NK-92 treated with Interleukin-12 subunit alpha and Interleukin-12 subunit beta, amount 100 ng/mL, for 24 hours (cell line): Measurements from ENCODE around the gene XYLT2.
"Not testable (repeated sequence)": the region's sequence is repeated elsewhere in the genome, so short reads cannot be mapped to it uniquely, and the experiment has no call there.

Source experiments
- DNase-seq: peaks from one replicate; lab custom pipeline; 2025; lab: John Stamatoyannopoulos, UW

Gene XYLT2

DNA sequence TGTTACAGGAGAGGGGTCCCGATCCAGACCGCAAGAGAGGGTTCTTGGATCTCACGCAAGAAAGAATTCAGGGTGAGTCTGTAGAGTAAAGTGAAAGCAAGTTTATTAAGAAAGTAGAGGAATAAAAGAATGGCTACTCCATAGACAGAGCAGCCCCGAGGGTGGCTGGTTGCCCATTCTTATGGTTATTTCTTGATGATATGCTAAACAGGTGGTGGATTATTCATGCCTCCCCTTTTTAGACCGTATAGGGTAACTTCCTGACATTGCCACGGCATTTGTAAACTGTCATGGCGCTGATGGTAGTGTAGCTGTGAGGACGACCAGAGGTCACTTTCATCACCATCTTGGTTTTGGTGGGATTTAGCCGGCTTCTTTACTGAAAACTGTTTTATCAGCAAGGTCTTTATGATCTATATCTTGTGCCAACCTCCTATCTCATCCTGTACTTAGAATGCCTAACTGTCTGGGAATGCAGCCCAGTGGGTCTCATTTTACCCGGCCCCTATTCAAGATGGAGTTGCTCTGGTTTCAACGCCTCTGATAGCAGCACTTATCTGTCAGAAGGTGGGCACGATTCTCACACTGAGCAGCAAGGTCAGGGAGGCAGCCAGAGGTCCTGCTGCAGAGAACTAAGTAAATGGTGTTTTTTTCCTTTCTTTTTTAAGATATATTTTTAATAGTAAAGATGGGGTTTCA lies 26.5 kb upstream of the XYLT2 start:
- no peak for DNase-seq

DNA sequence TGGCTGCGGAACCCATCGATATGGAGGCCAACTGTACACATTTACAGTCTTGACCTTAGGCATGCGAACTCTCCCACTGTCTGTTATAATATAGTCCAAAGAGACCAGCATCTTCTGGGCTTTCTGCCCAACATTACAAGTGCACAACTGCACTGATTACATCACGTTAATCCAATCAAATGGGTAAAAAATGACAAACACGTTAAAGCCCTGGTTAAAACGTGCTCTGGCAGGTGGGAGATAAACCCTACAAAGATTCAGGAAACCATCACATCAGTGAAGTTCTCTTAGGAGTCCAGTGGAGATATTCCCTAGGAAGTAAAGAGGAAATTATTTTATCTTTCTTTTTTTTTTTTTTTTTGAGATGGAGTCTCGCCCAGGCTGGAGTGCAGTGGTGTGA lies 23.7 kb upstream of the XYLT2 start:
- DNase-seq = no peak

- DNase-seq = no peak
Observed at GRCh38 chr17:50323060-50323459, 22.9 kb upstream of the XYLT2 start.

DNA sequence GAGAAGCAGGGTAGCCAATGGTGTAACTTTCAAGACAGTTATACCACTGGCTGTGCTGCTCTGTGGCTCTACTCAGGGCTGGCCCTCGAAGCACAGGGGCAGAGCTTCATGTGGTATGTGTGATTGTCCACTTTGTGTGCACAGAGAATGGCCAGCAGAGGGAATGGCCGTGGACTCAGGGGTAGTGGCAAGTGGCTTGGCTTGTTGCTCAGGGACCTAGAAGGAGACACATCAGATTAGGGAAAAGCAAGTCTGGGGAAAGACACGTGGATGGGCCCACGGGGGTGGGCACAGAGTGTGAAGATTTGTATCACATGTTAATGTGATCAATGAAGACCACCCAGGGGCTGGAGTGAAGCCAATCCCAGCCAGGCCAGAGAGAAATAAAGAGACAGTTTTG lies 20.0 kb upstream of the XYLT2 start:
- no peak for DNase-seq

DNA sequence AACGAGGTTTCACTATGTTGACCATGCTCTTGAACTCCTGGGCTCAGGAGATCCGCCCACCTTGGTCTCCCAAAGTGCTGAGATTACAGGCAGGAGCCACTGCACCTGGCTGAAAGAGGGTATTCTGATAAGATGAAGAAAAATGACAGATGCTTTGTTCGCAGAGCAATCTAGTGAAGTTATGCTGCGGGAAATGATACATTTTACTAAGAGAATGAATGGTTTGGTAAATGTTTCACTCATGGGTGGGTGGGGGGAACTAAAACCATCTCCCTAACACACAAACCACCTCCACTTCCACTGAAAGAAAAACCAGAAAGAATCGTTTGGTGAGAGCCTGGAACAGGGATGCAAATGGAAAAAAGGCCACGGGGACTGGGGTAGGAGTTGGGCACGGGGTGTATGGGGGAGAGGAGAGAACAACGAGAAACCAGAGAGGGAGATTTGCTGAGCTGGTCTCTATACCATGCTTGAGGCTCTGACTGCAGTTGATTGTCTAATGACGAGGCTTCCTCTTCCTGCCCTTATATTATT lies 19.0 kb upstream of the XYLT2 start:
- DNase-seq = no peak

GRCh38 chr17:50328363-50329325 lies 17.3 kb upstream of the XYLT2 start:
- DNase-seq = no peak

- DNase-seq = no peak
Observed at GRCh38 chr17:50329716-50330115, 16.2 kb upstream of the XYLT2 start.

GRCh38 chr17:50330151-50330775 lies 15.7 kb upstream of the XYLT2 start:
- no peak for DNase-seq

DNA sequence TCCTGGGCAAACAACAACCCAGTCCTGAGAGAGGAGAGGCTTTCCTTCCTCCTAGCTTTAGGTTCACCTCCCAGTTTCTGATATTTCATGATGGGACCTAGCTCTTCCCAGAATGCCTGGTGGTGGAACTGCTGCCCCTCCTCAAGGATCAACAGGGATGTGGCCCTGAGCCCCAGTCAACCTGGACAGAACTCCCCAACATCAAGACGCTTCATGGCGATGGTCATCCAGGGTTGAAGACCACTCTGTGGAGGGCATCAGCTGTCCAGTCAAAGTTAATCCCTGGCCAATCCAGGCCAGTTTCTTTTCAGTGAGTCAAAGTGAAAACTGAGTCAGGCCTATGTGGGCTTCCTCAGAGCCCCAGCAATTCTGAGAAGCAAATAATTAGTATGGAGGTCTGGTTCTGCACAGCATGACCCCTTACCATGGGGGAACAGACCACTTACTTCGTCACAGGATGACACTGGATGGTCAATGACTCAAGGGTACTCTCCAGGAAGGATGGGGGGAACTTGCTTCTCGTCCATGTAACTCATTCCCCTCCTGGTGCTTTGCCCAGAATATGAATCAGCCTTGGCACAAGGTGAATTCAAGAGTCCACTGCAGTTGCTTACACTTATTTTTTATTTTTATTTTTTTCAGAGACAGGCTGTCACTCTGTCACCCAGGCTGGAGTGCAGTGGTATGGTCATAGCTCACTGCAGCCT lies 14.7 kb upstream of the XYLT2 start:
- DNase-seq = no peak

DNA sequence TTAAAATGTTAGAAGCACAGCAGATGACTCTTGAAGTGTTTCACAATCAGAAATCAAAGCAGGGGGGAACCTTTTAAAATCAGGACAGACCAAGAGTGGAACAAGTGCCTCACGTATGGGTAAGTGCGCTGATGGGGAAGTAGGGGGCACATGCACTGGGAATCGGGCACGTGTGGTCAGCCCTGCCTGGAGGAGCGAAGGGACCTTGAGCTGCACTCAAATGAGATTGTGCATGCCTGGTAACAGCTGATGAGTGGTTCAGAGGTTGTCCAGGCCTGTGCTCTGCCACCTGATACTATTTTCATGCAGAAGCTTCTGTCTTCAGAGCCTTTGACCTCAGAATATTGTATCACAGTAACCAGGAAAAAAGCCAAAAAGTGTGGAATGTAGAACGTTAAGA lies 13.7 kb upstream of the XYLT2 start:
- DNase-seq = no peak

DNA sequence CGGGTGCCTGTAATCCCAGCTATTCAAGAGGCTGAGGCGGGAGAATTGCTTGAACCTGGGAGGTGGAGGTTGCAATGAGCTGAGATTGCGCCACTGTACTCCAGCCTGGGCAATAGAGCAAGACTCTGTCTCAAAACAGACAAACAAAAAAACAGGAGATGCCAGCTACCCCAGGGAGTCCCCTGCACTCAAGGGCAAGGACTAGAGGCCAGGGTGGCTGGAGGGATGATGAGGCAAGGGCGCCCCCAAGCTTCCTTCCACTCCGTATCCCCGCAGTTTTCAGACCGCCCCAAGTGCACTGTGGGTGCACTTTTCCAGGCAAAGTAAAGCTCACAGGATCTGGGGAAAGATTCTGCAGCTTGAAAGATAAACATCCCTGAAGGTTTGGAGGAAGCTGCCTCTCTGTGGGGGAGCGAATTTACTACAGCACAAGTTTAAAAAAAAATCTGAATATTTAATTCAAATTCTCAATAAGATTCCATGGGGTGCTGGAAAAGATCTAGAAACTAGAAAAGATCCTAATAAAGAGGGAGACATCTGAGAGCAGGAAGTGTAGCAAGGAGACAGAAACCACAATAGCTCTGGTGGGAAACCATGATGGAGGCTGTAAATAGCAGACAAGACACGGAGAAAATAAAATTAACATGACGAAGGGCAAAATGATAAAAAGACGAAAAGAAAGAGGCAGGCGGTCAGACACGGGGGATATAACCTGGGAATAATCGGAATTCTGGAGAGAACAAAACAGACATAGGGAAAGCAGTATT lies 12.5 kb upstream of the XYLT2 start:
- not testable (repeated sequence) for DNase-seq

GRCh38 chr17:50337956-50338355 lies 8.0 kb upstream of the XYLT2 start:
- DNase-seq = no peak

DNA sequence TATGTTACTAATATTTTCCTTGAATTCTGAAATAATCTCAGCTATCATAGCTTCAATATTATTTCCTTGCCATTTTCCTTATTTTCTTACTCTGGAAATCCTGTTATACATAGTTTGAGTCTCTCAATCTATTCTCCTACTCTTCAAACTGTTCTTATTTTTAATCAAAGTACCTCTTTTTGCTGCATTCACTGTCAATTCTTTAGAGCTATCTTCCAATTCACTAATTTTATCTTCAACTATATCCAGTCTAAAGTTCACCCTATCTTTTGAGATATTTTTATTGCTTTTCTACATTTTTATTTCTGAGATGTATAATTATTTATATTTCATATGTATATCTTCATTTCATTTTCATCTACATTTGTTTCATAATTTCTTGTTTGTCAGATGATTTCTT lies 7.3 kb upstream of the XYLT2 start:
- DNase-seq = no peak

DNA sequence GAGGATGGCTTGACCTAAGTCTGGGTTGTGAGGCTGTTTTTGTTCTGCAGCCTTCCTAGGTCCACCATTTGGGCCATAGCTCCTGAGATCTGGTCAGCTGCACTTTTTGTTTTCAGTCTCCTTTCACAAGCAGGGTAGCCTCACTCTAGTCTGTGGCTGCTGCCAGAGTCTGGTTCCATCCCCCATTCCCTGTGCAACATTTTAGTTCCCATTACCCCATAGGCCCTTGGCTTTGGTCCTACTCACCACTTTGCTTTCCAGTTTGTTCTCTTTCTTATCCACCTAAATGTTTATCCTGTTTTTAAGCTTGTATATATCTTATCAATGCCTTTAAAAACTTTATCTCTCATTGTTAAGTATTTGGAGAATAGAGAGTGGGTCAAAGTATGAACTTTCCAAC lies 6.5 kb upstream of the XYLT2 start:
- DNase-seq = no peak

DNA sequence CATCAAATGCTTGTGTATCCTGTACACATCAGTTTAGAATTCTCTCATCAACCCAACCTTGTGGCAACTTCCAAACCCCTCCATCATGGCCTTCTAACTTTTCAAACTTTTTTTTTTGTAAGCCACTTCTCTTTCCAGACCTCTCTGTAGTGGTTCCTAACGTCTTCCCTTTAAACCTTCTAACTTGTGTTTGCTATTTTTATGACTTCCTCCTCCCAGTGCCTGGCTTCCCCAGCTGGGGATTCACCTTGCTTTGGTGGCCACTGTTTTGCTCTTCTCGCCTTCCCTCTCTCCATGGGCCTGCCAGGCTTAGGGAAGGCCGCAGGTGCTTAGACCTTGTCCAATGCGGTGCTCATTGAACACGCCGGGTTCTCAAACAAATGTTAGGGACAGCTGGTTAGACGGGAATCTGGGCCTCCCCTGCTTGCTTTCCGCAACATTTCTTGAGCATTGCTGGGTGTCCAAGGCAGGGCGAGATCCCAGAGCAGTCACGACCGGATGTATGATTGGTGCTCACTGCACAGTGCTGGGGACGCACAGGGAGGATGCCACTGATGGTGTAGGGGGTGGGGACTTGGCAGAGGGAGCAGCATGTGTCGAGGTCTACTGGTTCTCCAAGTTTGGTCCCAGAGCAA lies 1.1 kb upstream of the XYLT2 start:
- DNase-seq = no peak

DNA sequence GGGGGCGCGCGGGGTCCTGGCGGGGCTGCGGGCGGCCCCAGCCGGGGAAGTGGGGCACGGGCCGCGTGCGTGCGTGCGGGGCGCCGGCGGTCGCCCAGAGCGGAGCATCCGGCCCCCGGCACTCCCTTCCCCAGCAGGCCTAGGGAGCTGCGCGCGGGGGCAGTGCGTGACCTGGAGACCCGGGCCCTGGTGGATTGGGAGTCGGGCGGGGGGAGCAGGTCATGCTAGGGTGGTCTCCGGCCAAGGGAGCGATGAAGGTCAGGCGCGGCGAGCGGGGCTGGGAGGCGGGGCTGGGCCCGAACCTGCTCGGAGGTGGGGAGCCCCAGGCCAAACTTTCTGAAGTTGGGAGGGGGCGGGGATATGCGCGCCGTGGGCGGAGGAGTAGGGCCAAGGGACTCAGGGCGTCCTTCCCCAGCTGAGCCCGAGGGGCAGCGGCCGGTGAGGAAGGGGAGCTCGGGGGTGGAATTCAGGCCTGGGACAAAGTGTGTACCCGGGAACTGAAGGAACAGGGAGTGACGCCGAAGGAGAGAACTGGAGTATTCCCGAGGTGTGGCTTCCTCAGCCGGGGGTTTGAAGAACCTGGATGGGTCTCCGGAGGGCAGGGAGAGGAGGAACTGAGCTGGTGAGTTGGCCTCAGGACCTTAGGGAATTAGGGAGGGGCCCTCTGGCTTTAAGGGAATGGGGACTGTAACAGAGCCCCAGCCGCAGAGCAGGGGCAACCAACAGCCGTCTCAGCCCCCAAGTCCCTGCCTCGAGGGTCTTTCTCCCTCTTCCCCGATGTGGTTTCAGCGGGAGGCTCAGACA lies 589 bp downstream of the XYLT2 start:
- DNase-seq = no peak

DNA sequence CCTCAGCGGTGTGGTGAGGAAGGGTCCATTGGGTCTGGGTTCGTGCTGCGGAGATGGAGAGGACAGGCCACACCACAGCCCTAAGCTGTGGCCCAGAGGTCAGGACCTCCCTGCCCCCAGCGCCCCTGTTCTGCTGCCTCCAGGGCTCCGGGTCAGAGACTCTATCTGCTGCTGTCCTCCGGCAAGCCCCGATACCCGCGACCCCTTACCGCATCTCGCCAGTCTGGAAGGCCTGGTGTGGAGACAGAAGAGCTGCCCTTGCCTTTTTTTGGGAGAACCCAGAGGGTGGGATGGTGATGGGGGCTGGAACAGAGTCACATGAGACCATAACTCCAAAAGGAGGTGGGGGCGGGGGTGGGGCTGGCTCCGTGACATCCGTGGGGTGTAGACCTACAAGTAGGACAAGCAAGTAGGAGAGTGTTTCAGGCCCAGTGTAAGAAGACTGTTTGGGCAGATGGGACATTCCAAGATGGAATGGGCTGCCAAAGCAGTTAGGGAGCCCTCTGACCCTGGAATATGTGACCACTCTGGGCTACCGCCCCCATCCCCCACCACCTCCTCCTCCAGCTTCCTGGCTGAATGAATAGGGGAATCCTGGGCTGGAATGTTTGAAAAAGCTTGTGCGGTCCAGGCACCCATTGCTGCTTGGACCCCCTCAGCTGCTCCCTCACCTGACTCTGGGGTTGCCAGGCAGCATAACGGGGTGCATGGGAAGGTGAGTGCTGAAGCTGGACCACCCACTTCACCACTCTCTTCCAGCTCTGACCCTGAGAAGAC lies 1.4 kb downstream of the XYLT2 start:
- DNase-seq = no peak

GRCh38 chr17:50347894-50348291 lies 2.0 kb downstream of the XYLT2 start:
- no peak for DNase-seq
